Nephron progenitor cell (in vitro differentiated cells): Measurements from ENCODE around the gene LARP6.

ENCODE experiments used
- DNase-seq: peaks from one replicate; pipeline ENCODE4 v3.0.0; 2021
- H3K27ac Mint-ChIP-seq: 2 replicates; pipeline ENCODE4 v1.8.0; 2021; ENCODE audit warnings: mild to moderate bottlenecking, moderate library complexity, mixed read lengths
- H3K27me3 Mint-ChIP-seq: 2 replicates; pipeline ENCODE4 v1.8.0; 2021; ENCODE audit warnings: mild to moderate bottlenecking, low read depth, mixed read lengths; ENCODE audit not compliant: poor library complexity
- H3K36me3 Mint-ChIP-seq: 2 replicates; pipeline ENCODE4 v1.8.0; 2021; ENCODE audit warnings: low read depth, mixed read lengths
- H3K4me1 Mint-ChIP-seq: 2 replicates; pipeline ENCODE4 v1.8.0; 2021; ENCODE audit warnings: mixed read lengths
- H3K4me3 Mint-ChIP-seq: 2 replicates; pipeline ENCODE4 v1.8.0; 2021; ENCODE audit warnings: mild to moderate bottlenecking, moderate library complexity, mixed read lengths
- H3K9me3 Mint-ChIP-seq: 2 replicates; pipeline ENCODE4 v1.8.0; 2021; ENCODE audit warnings: mild to moderate bottlenecking, moderate library complexity, mixed read lengths
- CTCF ChIP-seq: fragments of 200-600 bp; sonication (generic); IDR thresholded peaks from 2 replicates; pipeline ENCODE4 v1.5.0; 2021; ENCODE audit warnings: antibody characterized with exemption

Gene LARP6

GRCh38 chr15:70799667-70800450 is 54.1 kb downstream of the LARP6 start:
- no peak for DNase-seq
- Mint-ChIP-seq H3K4me1 (peaks cover 15% of the 10 kb centered on the region), H3K27me3 (peaks cover 11% of the 10 kb centered on the region), H3K9me3 (no peaks in the 10 kb centered on the region), H3K4me3 (no peak overlapping the region), H3K36me3 (no peaks in the 10 kb centered on the region), H3K27ac (no peak overlapping the region)
- no peak for TF ChIP-seq CTCF

GRCh38 chr15:70797464-70797863 is 56.5 kb downstream of the LARP6 start:
- no peak overlapping the region for H3K27ac Mint-ChIP-seq
- H3K4me3 Mint-ChIP-seq, result no peak overlapping the region
- no peak for DNase-seq
- H3K36me3 Mint-ChIP-seq, result no peaks in the 10 kb centered on the region
- peaks cover 10% of the 10 kb centered on the region for H3K27me3 Mint-ChIP-seq
- H3K9me3 Mint-ChIP-seq, result no peaks in the 10 kb centered on the region
- H3K4me1 Mint-ChIP-seq, result peaks cover 19% of the 10 kb centered on the region
- TF ChIP-seq CTCF, result no peak

DNA sequence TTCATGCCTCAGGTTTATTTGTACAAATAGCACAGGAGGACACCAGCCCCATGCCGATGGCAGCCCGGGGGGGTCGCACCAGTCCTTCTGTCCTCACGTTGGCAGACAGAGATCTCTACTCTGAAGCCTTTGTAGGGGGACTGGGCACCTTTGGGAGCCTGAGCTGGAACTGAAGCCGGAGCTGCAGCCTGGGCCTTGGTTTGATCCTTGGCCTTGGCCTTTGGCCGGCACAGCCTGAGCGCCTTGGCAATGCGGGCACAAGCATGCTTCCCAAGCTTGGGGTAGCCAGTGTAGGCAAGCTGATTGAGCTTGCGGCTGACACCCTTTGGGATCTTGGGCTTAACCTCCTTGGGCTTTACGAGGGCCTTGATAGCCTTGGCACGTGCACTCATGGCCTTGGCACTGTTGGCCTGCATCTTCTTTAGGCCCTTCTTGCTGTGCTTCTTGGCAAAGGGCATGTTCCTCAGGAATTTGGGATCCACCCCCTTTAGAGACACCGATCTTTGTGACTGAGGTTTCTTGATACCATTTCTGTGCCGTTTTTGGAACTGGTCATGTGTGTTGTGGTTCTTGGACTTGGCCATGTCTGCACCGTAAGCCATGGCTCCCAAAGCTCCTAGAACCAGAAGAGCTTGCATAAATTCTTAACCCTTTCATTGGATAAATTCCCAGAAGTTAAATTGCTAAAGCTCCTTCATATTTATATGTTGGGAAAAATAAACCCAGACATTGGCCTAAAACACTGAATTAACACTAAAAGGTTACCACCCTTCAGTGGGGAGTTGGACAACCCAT is 57.2 kb downstream of the LARP6 start:
- Mint-ChIP-seq H3K27me3 (peaks cover 10% of the 10 kb centered on the region), H3K9me3 (no peaks in the 10 kb centered on the region), H3K4me3 (no peak overlapping the region), H3K27ac (no peak overlapping the region), H3K4me1 (peaks cover 19% of the 10 kb centered on the region), H3K36me3 (no peaks in the 10 kb centered on the region)
- TF ChIP-seq CTCF, result no peak
- DNase-seq, result no peak

- no peak for DNase-seq
- H3K36me3 Mint-ChIP-seq, result no peaks in the 10 kb centered on the region
- H3K27ac Mint-ChIP-seq, result no peak overlapping the region
- no peaks in the 10 kb centered on the region for H3K9me3 Mint-ChIP-seq
- no peak for TF ChIP-seq CTCF
- no peak overlapping the region for H3K4me3 Mint-ChIP-seq
- H3K27me3 Mint-ChIP-seq, result peaks cover 10% of the 10 kb centered on the region
- peaks cover 16% of the 10 kb centered on the region for H3K4me1 Mint-ChIP-seq
These were observed 58.7 kb downstream of the LARP6 start for GRCh38 chr15:70795311-70795665.

- Mint-ChIP-seq H3K4me3 (no peak overlapping the region), H3K36me3 (no peaks in the 10 kb centered on the region), H3K9me3 (no peaks in the 10 kb centered on the region), H3K27ac (no peak overlapping the region), H3K4me1 (peaks cover 10% of the 10 kb centered on the region), H3K27me3 (peaks cover 6% of the 10 kb centered on the region)
- no peak for DNase-seq
- TF ChIP-seq CTCF, result no peak
These were observed 59.2 kb downstream of the LARP6 start for GRCh38 chr15:70794596-70795310.
